OCI-LY1 (cell line): ENCODE measurements around the gene DISP2.

Experiments used
- H2AFZ ChIP-seq: fragments of 200-600 bp; sonication (generic), shearing (Covaris generic); 2 replicates; pipeline ENCODE4 v1.6.0; 2014; ENCODE audit warnings: antibody characterized with exemption, mild to moderate bottlenecking, low read length
- H3F3A ChIP-seq: fragments of 200-600 bp; sonication (generic), shearing (Covaris generic); 2 replicates; pipeline ENCODE4 v1.6.0; 2014; ENCODE audit warnings: mild to moderate bottlenecking, antibody characterized with exemption, low read length, moderate library complexity; ENCODE audit not compliant: insufficient read depth
- H3K27ac ChIP-seq: fragments of 200-600 bp; sonication (generic); 2 replicates; pipeline ENCODE4 v1.5.1; 2014; ENCODE audit warnings: low read length, mixed run types, mild to moderate bottlenecking, low read depth; ENCODE audit not compliant: poor library complexity, severe bottlenecking
- H3K27me3 ChIP-seq: fragments of 200-600 bp; sonication (generic); 2 replicates; pipeline ENCODE4 v1.6.0; 2014; ENCODE audit warnings: antibody characterized with exemption, mild to moderate bottlenecking, low read length, moderate library complexity; ENCODE audit not compliant: insufficient read depth
- H3K36me3 ChIP-seq: fragments of 200-600 bp; sonication (generic); 2 replicates; pipeline ENCODE4 v1.6.1; 2014; ENCODE audit warnings: mild to moderate bottlenecking, antibody characterized with exemption, low read length, moderate library complexity, mixed read lengths; ENCODE audit not compliant: insufficient read depth
- H3K4me1 ChIP-seq: fragments of 200-600 bp; sonication (generic); 2 replicates; pipeline ENCODE4 v1.5.1; 2014; ENCODE audit warnings: mild to moderate bottlenecking, low read length, moderate library complexity; ENCODE audit not compliant: insufficient read depth, severe bottlenecking
- H3K4me2 ChIP-seq: fragments of 200-600 bp; sonication (generic), shearing (Covaris generic); 2 replicates; pipeline ENCODE4 v1.6.1; 2014; ENCODE audit warnings: low read length
- H3K4me3 ChIP-seq: fragments of 200-600 bp; sonication (generic); 2 replicates; pipeline ENCODE4 v1.5.1; 2014; ENCODE audit warnings: low read length, low read depth, mild to moderate bottlenecking, mixed read lengths; ENCODE audit not compliant: poor library complexity, severe bottlenecking
- H3K79me2 ChIP-seq: fragments of 200-600 bp; shearing (Covaris generic); 2 replicates; pipeline ENCODE4 v1.6.1; 2016; ENCODE audit warnings: mixed run types, low read length, mixed read lengths; ENCODE audit not compliant: insufficient read depth
- H3K9ac ChIP-seq: fragments of 200-600 bp; sonication (generic), shearing (Covaris generic); 2 replicates; pipeline ENCODE4 v1.6.1; 2014; ENCODE audit warnings: mild to moderate bottlenecking, low read length, mixed read lengths
- H3K9me2 ChIP-seq: fragments of 200-600 bp; sonication (generic), shearing (Covaris generic); 2 replicates; pipeline ENCODE4 v1.6.1; 2014; ENCODE audit warnings: low read depth, mild to moderate bottlenecking, low read length, mixed read lengths
- H3K9me3 ChIP-seq: fragments of 200-600 bp; shearing (Covaris generic); 2 replicates; pipeline ENCODE4 v1.6.1; 2014; ENCODE audit warnings: low read length, mixed read lengths
- H4K20me1 ChIP-seq: fragments of 200-600 bp; sonication (generic), shearing (Covaris generic); 2 replicates; pipeline ENCODE4 v1.6.0; 2016; ENCODE audit warnings: mild to moderate bottlenecking, low read length; ENCODE audit not compliant: insufficient read depth
- CTCF ChIP-seq: fragments of 200-600 bp; sonication (generic), shearing (Covaris generic); IDR thresholded peaks from 2 replicates; pipeline ENCODE4 v1.5.1; 2017; ENCODE audit warnings: mild to moderate bottlenecking, antibody characterized with exemption, low read length, moderate library complexity, mixed read lengths
- EZH2 ChIP-seq: fragments of 200-600 bp; sonication (generic), shearing (Covaris generic); IDR thresholded peaks from 2 replicates; pipeline ENCODE4 v1.8.0; 2017; ENCODE audit warnings: borderline replicate concordance, mixed run types, mild to moderate bottlenecking, antibody characterized with exemption, low read length, moderate library complexity, mixed read lengths

Gene DISP2

GRCh38 chr15:40346579-40347558 is 11.2 kb upstream of the DISP2 start:
- Histone ChIP-seq H3K9me2 (no peaks in the 10 kb centered on the region), H3K4me1 (no peaks in the 10 kb centered on the region), H3F3A (no peaks in the 10 kb centered on the region), H3K4me2 (no peak overlapping the region), H3K36me3 (no peaks in the 10 kb centered on the region), H4K20me1 (no peaks in the 10 kb centered on the region), H3K9ac (no peak overlapping the region), H3K9me3 (no peaks in the 10 kb centered on the region), H3K4me3 (no peak overlapping the region), H3K27me3 (no peaks in the 10 kb centered on the region), H3K27ac (no peak overlapping the region), H2AFZ (no peak overlapping the region), H3K79me2 (no peaks in the 10 kb centered on the region)
- TF ChIP-seq CTCF (no peak), EZH2 (no peak)

- Histone ChIP-seq H3K4me3 (no peak overlapping the region), H3F3A (no peaks in the 10 kb centered on the region), H3K27ac (no peak overlapping the region), H3K9me2 (no peaks in the 10 kb centered on the region), H3K4me2 (no peak overlapping the region), H3K4me1 (no peaks in the 10 kb centered on the region), H2AFZ (no peak overlapping the region), H4K20me1 (no peaks in the 10 kb centered on the region), H3K27me3 (no peaks in the 10 kb centered on the region), H3K9me3 (no peaks in the 10 kb centered on the region), H3K36me3 (no peaks in the 10 kb centered on the region), H3K79me2 (no peaks in the 10 kb centered on the region), H3K9ac (no peak overlapping the region)
- TF ChIP-seq EZH2 (no peak), CTCF (no peak)
Observed at GRCh38 chr15:40347559-40348473, 10.2 kb upstream of the DISP2 start.

- H3K9me2 ChIP-seq = no peaks in the 10 kb centered on the region
- no peak overlapping the region for H3K4me2 ChIP-seq
- no peak overlapping the region for H3K4me3 ChIP-seq
- H3K27me3 ChIP-seq = no peaks in the 10 kb centered on the region
- no peak overlapping the region for H3K9ac ChIP-seq
- no peaks in the 10 kb centered on the region for H4K20me1 ChIP-seq
- H3K9me3 ChIP-seq = no peaks in the 10 kb centered on the region
- no peak overlapping the region for H3K27ac ChIP-seq
- H3F3A ChIP-seq = no peaks in the 10 kb centered on the region
- TF ChIP-seq EZH2 = no peak
- no peak for TF ChIP-seq CTCF
- no peaks in the 10 kb centered on the region for H3K36me3 ChIP-seq
- no peak overlapping the region for H2AFZ ChIP-seq
- no peaks in the 10 kb centered on the region for H3K79me2 ChIP-seq
- no peaks in the 10 kb centered on the region for H3K4me1 ChIP-seq
Observed at GRCh38 chr15:40348474-40348870, 9.5 kb upstream of the DISP2 start.
